HTERT RPE-1 (cell line): ENCODE results near the gene SMOC1.

Experiments used
- in situ Hi-C: fragments of 300-500 bp; cut with MboI; formaldehyde crosslinking; loops from 4 replicates; pipeline ENCODE4 v1.14.3; 2020; ENCODE audit warnings: low sequenced_read_pairs

Gene SMOC1

DNA sequence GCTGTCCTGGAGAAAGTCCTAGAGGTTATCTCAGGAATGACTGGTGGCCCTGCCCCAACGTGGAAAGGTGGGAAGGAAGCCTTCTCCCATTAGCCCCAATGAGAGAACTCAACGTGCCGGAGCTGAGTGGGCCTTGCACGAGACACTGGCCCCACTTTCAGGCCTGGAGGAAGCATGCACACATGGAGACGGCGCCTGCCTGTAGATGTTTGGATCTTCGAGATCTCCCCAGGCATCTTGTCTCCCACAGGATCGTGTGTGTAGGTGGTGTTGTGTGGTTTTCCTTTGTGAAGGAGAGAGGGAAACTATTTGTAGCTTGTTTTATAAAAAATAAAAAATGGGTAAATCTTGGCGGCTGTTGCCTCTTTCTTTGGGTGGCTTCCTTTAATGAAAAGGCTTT lies 152.8 kb downstream of the SMOC1 start:
- in situ Hi-C loops, result no loop called here

DNA sequence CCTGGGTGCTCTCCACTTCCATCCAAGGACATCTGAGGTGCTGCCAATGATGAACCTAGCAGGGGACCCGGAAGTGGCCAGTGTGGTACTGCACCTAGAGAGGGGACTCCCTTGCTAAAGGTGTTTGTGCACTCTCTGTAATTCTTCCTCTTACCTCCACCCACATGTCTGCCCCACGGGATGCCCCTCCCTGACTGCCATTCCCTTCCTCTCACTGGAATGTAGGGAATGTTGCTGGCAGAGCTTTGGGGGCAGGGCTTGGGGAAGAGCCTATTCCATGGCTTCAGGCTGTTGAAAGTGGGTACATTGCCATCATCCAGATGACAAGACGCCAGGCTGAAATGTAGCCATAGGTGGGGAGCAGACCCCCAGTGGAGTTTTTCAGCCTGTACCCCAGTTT lies 153.2 kb downstream of the SMOC1 start:
- in situ Hi-C loops, result no loop called here

DNA sequence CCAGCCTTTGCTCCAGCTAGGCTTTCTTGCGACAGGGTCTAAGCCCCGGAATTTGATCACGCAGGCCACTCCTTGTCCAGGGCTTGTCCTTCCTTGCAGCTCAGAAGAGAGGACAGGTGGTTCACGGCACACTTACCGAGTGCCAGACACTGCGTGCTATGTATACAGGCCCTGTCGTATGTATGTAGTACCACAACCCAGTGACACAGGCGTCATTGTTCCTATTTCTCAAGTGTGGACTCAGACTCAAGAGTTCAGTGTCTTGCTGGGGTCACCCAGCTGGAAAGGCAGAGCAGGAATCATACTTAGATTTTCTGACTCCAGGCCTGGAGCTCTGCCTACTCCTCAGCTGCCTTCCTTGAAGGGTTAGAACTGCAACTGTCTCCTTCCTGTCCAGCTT lies 153.9 kb downstream of the SMOC1 start:
- in situ Hi-C loops, result no loop called here

DNA sequence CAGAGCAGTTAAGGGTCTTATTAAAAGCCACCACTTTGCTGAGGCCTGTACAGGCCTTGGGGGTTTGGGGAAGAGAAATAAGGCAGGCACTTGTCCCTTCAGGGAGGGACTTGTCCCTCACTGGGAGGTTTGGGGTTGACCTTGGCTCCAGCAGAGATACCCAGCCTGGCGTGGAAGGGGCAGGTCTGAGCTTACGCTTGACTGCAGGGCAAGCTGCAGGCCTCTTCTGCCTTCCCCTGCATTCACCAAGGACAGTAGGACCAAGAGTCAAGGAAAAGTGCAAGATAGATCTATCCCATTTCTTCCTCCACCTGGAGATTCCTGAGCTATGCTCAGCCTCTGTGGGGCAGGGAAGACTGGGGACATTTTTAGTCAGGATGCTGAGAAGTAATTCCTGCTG lies 154.3 kb downstream of the SMOC1 start:
- in situ Hi-C loops, result no loop called here

DNA sequence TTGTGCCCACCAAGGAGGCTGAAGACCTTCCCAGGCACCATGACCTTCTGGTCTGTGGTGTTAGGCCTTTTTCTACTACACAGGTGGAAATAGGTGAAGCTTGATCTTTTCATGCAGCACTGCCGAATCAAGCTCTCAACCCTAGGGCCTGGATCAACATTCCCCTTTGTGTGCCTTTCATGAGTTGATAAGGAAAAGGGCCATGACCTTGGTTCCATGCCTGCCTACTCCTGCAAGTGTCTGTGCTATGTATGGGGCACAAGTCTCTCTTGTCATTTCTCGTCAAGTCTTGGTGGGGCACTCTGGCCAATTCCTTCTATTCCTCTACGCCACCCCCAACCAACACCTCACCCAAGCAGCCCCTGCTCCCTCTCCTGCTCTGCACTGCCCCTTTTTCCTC lies 155.0 kb downstream of the SMOC1 start:
- in situ Hi-C loops, result no loop called here

DNA sequence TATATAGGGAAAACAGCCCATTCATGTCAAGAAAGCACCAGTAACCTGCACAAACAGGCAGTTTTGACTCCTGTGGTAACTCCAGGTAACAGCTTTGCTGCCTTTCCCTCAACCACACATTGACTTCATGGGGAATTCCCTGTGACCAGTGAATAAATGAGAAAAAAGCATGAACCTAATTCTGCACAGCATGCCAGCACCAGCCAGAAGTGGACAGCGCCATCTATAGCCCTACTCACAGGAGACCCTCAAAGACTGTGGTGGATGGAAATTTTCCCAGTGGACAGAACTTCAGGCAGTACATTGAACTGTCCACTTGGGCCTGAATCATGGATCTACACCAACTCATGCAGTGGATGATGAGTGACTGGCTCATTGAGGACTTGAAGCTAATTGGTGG lies 157.4 kb downstream of the SMOC1 start:
- in situ Hi-C loops, result no loop called here

DNA sequence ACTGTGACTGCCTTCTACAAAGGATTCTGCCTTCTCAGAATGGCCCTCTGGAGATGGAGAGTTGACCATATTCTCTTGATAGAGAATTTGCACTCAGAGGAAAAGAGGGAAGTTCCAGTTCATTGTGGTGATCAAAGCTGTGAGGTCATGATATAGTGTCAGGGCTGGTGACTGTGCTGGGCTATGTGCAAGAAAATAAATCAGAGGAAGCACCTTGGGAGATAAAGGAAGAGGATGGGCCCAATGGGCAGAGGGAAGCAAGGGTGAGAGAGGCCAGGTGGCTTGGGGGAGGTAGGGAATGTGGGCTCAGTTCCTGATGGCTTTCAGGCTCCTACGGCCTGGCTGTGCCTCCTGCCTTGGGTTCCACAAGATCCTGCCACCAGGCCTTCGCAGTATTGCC lies 163.8 kb downstream of the SMOC1 start:
- in situ Hi-C loops, result no loop called here

DNA sequence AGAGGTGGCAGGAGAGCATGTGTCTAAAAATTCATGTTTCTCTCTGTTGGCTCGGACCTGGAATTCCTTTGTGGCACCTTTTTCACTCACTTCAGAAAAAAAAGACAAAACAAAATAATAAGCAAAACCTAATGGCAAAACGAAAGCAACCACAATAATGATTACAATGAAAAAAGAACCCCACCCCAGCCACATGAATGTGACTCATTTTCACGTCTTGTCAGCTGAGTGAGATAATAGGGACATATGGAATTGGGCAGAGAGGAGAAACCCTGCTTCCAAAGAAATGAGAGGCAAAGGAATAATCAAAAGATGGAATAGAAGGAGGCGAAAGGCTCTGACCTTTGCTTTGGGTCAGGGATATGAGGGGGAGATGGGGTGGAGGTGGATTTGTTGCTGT lies 166.1 kb downstream of the SMOC1 start:
- in situ Hi-C loops, result no loop called here

DNA sequence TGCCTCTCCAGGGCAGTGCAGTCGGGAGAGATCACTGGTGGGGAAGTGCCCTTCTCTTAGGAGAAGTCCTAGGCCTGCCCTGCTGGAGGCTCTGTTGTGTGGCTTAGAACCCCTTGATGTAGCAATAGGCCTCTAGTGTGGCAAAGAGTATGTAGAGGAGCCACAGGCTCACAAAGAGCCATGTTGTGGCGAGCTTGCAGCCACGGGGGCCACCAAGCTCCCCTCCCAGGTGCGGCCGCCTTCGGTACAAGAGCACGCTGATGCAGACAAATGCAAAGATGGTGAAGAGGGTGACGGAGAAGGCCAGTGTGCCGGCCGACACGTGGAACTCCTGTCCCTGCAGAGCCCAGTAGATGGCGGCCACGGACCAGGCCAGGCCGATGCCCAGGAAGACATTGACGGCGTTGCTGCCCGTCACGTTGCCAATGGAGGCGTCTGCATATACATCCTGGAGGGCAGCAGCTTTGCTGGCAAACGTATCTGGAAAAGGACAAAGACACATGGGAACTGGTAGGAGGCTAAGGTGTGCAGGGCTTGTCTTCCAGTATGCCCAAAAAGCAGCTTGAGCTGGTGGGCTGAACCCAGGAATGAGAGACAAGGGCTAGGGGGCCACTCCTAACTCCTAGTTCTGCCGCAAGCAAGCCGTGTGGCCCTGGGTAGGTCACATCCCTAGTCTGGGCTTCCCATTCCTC lies 166.8 kb downstream of the SMOC1 start:
- in situ Hi-C loops, result no loop called here

DNA sequence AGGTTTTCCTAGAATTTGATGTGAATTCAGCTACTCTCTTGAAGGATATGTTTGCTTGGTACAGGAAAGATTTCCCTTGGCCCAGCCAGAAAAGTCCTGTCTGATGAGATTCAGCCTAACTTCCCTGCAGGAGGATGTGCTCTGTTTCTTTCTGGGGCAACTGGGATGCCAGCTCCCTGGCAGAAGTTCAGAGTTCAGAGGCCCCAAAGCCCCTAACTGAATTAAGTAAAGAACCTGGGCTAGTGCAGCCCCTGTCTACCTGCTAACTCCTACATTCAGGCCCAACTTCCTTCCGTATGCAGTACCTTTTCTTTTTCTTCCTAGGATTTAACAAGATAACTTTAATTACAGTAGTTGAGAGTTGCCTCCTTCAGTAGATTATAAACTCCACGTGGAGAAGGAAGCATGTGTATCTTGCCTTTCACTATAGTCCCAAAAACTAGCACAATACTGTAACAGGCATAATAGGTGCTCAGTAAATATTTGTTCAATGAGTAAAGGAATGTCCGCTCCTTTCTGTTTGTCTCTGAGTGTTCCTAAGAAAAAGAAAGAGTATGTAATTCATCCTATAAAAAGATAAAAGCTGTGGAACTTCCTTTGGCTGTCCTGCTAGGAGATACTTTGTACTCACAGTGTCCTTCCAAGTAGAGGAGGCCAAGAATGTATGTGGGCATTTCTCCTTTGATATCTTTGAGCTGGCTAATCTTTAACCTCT lies 168.5 kb downstream of the SMOC1 start:
- in situ Hi-C loops, result no loop called here

DNA sequence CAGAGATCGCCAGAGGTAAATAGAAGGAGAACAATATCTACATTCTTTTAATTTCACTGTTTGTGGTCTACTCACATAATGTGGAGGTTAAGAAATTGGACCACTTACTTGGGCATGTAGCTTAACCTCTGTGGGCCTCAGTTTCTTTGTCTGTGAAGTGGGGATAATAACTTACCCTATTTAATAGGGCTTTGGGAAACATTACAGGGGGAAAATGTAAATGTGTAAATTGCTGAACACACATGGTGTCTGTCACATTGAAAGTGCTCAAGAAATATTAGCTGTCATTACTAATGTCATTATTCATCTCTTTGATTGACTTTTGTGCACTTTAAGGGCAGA lies 169.1 kb downstream of the SMOC1 start:
- in situ Hi-C loops, result no loop called here

DNA sequence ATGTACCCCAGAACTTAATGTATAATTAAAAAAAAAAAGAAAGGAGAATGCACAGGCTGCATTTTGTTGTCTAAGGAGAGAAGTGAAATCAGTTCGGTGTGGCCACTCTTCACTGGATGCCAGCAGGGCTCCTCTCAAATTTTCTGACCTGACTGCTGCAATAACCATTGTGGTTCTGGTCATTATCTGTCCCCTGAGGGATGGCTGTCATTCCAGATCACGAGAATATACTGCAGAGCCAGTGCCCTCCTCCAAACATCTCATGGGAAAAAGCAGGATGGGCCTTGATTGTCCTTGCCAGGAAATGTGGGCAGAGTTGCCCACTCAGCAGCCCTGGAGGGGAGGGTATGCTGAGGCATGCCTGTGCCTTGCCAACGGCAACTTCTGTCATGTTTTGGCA lies 170.4 kb downstream of the SMOC1 start:
- in situ Hi-C loops, result no loop called here

DNA sequence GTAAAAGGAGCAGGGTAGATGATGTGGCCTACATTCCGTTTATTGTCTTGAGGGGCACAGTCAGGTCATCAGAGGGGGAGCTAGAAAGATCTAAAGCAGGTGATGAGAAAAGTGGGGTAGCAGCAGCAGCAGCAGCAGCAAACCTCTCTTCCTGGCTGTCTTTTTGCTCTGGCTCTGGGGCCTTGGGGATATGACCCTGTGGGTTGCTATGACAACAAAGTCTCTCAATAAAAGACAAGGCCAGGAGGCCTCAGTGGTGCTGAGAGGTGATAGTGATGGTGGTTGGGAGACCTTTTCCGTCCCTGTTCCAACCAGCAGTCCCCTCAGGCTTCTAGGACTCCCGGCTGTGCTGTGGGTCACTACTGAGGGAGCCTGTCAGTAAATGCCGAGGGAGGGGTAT lies 170.9 kb downstream of the SMOC1 start:
- in situ Hi-C loops, result no loop called here

DNA sequence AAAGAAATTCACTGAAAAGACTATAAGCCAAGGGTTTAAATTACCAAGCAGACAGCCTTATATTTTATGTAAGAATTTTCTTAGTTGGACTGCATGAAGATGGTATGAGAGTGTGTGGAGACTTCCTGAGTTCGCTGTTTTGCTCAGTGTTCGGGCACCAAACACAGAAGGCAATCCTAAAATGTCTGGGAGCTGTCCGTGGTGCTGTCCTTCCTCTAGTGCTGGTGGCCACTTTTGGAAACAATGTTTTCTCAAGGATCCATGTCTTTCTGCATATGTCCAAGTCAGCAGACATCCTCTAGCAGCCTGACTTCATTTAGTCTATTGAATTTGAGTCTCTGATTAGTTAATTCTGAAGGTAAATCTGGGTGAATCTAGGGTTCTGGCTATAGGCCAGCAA lies 173.8 kb downstream of the SMOC1 start:
- in situ Hi-C loops, result no loop called here

DNA sequence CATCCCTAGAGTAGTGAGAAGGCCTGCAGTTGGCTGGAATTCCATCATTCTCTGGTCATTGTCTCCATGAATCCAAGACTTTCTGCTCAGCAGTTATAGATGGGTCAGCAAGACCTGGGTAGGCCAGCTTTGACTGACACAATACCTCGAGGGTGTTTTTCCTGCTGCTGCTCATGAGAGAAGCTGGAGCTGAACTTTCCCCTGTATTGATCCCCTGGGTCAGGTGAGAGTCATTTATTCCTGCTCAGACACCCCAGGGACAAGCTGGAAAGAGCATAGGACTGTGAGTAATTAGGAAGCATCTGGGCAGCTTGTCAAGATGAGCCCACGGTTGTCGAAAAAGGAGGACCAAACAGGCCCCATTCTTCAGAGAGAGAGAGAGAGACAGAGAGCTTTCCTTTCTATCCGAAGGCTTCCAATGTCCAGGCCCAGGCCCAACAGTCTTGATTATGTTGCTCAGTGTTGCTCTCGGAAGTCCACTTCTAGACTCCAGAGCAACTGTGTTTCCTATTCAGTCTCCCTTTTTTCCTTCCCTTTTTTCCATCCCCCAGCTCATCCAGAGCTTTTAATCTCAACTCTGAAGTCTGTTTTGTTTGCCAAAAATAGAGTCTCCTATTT lies 178.4 kb downstream of the SMOC1 start:
- in situ Hi-C loops, result no loop called here

DNA sequence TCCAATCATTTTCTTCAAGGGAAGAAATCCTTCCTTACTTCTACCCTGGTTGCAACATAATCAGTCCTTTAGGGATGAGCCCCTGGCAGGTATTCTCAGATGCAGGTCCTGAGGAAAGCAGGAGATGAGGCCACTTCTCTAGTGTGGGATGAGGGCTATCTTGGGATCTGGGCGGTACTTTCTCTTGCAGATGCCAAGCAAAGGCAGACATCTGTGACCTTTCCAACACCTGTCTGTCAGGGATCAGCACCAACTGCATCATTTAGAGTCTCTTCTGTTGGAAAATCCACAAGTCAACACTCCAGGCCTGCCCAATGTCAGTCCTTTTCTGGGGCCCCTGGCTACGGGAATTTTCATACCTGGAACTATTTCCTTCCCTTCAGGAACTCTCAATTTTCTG lies 180.3 kb downstream of the SMOC1 start:
- in situ Hi-C loops, result no loop called here

DNA sequence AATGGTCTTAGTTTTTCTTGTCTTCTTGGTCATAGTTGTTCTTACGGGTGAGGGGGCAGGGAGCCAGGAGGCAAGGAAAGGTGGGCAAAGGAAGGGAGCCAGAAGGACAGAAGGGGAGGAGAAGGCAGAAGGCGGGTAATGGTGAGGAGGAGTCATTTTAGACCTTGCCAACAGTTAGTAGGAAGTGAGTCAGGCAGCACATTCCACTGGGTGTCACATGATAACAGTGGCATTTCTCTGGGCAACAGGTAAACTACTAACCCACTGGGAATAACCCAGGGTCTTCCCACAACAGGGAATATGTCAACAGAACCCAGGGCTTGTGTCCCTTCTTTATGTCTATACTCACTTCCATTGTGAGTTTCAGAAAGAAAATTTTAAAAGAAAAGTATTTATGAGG lies 181.9 kb downstream of the SMOC1 start:
- in situ Hi-C loops, result no loop called here

DNA sequence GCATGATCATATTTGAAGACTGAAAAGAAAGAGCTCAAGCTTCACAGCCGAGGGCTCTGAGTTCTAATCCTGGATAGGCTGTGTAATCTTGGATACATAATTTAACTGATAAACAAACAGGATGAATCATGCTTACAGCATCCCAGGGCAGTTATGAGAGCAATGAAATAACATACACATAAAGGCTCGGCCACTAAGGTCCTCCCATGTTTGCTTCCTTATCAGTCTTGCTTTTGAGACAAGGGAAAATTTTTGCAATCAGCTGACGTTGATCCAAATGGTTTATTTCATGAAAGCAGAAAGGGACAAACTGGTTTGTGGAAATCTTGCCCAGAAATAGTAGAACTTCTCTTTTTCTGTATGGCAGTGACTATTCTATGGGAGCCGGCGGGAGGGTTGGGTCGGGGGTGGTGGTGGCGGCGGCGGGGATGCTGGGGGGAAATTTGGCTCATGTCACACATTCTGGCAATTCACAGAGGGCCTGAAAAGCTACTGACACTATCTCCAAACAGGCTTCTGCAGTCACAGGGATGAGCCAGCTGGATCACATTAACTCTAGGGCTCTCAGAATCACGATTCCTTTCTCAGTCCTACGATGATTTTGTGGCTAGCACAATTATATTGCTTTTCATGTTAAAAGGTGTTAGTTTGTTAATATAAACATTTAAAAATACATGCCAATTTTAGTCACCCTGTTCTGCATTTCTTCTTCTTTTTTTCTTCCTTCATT lies 185.1 kb downstream of the SMOC1 start:
- in situ Hi-C loops, result no loop called here

DNA sequence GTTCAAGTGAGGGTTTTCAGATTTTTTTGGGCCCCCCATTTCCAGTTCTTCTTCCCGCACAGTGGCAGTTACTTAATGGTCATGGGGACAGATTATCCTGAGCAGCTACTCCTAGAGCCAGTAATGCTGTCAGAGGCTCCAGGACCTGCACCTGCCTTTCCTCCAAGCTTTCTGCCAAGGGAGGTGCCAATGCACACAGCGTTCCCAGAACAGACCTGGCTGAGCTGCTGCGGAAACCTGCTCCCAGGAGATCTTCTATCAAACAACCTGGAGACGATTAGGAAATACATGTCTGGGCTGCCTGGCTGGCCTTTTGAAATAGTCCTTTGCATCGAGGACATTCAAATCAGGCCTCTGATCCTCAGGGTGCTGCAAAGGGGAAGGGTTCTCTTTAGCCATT lies 188.6 kb downstream of the SMOC1 start:
- in situ Hi-C loops, result no loop called here

DNA sequence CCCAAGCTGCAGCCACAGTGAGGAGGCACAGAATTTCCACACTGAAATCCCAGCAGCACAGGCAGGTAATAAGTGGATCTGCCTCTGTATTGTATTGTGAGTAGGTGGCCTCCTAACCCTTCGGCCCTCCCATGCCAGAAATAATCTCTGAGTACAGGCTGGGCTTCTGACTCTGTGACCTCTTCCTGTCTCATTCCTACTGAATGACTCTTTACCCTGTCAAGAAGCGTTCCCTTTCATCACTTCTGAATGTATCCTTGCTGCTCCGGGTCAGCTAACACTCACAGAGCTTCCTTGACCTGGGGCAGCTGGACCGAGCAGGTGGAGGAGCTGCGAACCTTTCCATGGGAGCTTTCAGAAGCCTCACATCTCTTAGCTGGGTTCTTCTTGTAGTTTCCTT lies 190.0 kb downstream of the SMOC1 start:
- in situ Hi-C loops, result no loop called here

DNA sequence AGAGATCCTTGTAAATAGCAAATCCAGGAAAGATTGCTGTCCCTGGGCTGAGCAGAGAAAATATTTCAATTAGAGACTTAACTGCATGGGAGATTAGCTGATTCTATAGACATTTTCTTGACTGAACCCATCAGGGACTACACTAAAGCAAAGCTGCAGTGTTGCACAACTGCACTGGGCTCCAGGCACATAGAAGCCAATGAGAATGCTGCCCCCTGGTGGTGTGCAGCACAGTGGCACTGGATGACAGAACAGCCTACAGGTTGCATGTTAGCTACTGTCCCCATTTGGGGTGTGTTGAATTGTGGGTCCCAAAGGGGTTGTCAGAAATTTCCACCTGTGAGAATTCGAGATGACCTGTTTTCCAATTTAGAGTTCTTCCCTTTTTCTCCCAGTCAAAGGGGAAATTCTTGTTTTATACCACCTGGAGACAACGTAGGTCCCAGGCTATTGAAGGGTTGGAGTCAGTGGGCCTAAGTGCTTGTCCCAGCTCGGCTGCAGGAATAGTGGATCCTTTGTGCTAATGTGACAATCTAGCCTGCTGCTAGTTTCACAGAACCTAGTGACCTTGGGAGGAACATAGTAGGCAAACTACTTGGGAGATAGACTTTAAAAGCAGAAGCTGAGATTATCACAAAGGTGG lies 194.8 kb downstream of the SMOC1 start:
- in situ Hi-C loops, result no loop called here
